HepG2 (cell line): ENCODE measurements around the gene TNFAIP1. TPM values are rescaled to one million over a fixed set of nuclear protein-coding genes. Genes with fewer than 3 reads are reported as not detected.

Source experiments
- CC2D1A ChIP-seq: sonication (generic); formaldehyde crosslinking; IDR thresholded peaks from 2 replicates; pipeline ENCODE4 v1.8.1; 2023; ENCODE audit warnings: mild to moderate bottlenecking, missing genetic modification reagents
- HMGA1 ChIP-seq: sonication (generic); formaldehyde crosslinking; conservative IDR thresholded peaks from 2 replicates; pipeline ENCODE4 v1.4.0; 2020; ENCODE audit warnings: missing genetic modification reagents
- LCORL ChIP-seq, 2 experiments: fragments of 450-650 bp in 1 of 2; sonication (generic) in 1 of 2; formaldehyde crosslinking in 1 of 2; IDR thresholded peaks; 2 replicates each; pipeline versions ENCODE4 v1.5.0 to v1.6.1; 2017 to 2020; ENCODE audit warnings: antibody characterized with exemption in 1 of 2, missing genetic modification reagents in 1 of 2
- MXI1 ChIP-seq: IDR thresholded peaks from 3 replicates; pipeline ENCODE4 v1.6.1; 2012; ENCODE audit warnings: low read depth, low read length, inconsistent platforms, borderline replicate concordance
- PHF20 ChIP-seq: sonication (generic); formaldehyde crosslinking; IDR thresholded peaks from 2 replicates; pipeline ENCODE4 v1.5.0; 2020; ENCODE audit warnings: mild to moderate bottlenecking, missing genetic modification reagents
- SATB2 ChIP-seq: sonication (generic); formaldehyde crosslinking; IDR thresholded peaks from 2 replicates; pipeline ENCODE4 v1.5.0; 2020; ENCODE audit warnings: missing genetic modification reagents
- SNAPC2 ChIP-seq: sonication (generic); formaldehyde crosslinking; IDR thresholded peaks from 2 replicates; pipeline ENCODE4 v1.8.1; 2022; ENCODE audit warnings: mild to moderate bottlenecking, missing genetic modification reagents
- TBX2 ChIP-seq: sonication (generic); formaldehyde crosslinking; IDR thresholded peaks from 2 replicates; pipeline ENCODE4 v1.5.0; 2020; ENCODE audit warnings: missing genetic modification reagents, mild to moderate bottlenecking, borderline replicate concordance
- TSC22D2 ChIP-seq: sonication (generic); formaldehyde crosslinking; IDR thresholded peaks from 2 replicates; pipeline ENCODE4 v1.5.1; 2020; ENCODE audit warnings: missing genetic modification reagents, mild to moderate bottlenecking, borderline replicate concordance
- ZFAT ChIP-seq: sonication (generic); formaldehyde crosslinking; conservative IDR thresholded peaks from 2 replicates; pipeline ENCODE4 v1.8.1; 2023; ENCODE audit warnings: missing genetic modification reagents, inconsistent platforms
- ZFP41 ChIP-seq: sonication (generic); formaldehyde crosslinking; IDR thresholded peaks from 2 replicates; pipeline ENCODE4 v1.4.0; 2020; ENCODE audit warnings: mild to moderate bottlenecking, missing genetic modification reagents, borderline replicate concordance
- ZNF274 ChIP-seq: sonication (generic); formaldehyde crosslinking; IDR thresholded peaks from 2 replicates; pipeline ENCODE4 v1.5.1; 2020; ENCODE audit warnings: mild to moderate bottlenecking, missing genetic modification reagents
- ZNF331 ChIP-seq: sonication (generic); formaldehyde crosslinking; IDR thresholded peaks from 2 replicates; pipeline ENCODE4 v1.4.0; 2020; ENCODE audit warnings: missing genetic modification reagents
- ZNF343 ChIP-seq: sonication (generic); formaldehyde crosslinking; IDR thresholded peaks from 2 replicates; pipeline ENCODE4 v1.4.0; 2020; ENCODE audit warnings: mild to moderate bottlenecking, missing genetic modification reagents
- ZNF670 ChIP-seq: sonication (generic); formaldehyde crosslinking; IDR thresholded peaks from 2 replicates; pipeline ENCODE4 v1.8.0; 2022; ENCODE audit warnings: mild to moderate bottlenecking, missing genetic modification reagents, borderline replicate concordance
- ZNF773 ChIP-seq: sonication (generic); formaldehyde crosslinking; IDR thresholded peaks from 2 replicates; pipeline ENCODE4 v1.4.0; 2020; ENCODE audit warnings: missing genetic modification reagents, borderline replicate concordance
- ZNF782 ChIP-seq: sonication (generic); formaldehyde crosslinking; IDR thresholded peaks from 2 replicates; pipeline ENCODE4 v1.4.0; 2020; ENCODE audit warnings: missing genetic modification reagents, mild to moderate bottlenecking, borderline replicate concordance
- polyA plus RNA-seq, 8 experiments: library from polyadenylated mRNA; depleted of rRNA in 3 of 8; stranded (reverse) in 7 of 8; unstranded in 1 of 8; fragments of >200 nt; fragmentation: Illumina TruSeq in 4 of 8; extraction: Trizol in 4 of 8; gene quantifications; 2 replicates each; pipeline versions ENCODE4 v1.2.1 to v1.2.3, GENCODE V29; 2011 to 2016; ENCODE audit warnings: low read depth in 4 of 8, missing spikeins in 1 of 8, mixed read lengths in 1 of 8; ENCODE audit not compliant: insufficient read depth in 1 of 8
- total RNA-seq, 5 experiments: library from RNA; depleted of rRNA; stranded (reverse); fragments of >200 nt; fragmentation: Illumina TruSeq; extraction: Trizol; gene quantifications; 2 replicates each; pipeline ENCODE4 v1.2.3, GENCODE V29; 2016; ENCODE audit warnings: low read depth in 1 of 5
- TF ChIP-seq, protein P1 (sequence below): sonication (generic); formaldehyde crosslinking; IDR thresholded peaks from 2 replicates; pipeline ENCODE4 v1.4.0; 2020; ENCODE audit warnings: missing genetic modification reagents
- TF ChIP-seq, protein P2 (sequence below): sonication (generic); formaldehyde crosslinking; conservative IDR thresholded peaks from 2 replicates; pipeline ENCODE4 v1.4.0; 2020; ENCODE audit warnings: missing genetic modification reagents
- TF ChIP-seq, protein P3 (sequence below): sonication (generic); formaldehyde crosslinking; IDR thresholded peaks from 2 replicates; pipeline ENCODE4 v1.4.0; 2020; ENCODE audit warnings: missing genetic modification reagents, borderline replicate concordance

Gene TNFAIP1
- total and polyA plus RNA-seq, 2 of the 13 experiments (the other 11 are each of a cell fraction or from before 2014, with no cell fraction given): 17.5 to 40.6 TPM

DNA sequence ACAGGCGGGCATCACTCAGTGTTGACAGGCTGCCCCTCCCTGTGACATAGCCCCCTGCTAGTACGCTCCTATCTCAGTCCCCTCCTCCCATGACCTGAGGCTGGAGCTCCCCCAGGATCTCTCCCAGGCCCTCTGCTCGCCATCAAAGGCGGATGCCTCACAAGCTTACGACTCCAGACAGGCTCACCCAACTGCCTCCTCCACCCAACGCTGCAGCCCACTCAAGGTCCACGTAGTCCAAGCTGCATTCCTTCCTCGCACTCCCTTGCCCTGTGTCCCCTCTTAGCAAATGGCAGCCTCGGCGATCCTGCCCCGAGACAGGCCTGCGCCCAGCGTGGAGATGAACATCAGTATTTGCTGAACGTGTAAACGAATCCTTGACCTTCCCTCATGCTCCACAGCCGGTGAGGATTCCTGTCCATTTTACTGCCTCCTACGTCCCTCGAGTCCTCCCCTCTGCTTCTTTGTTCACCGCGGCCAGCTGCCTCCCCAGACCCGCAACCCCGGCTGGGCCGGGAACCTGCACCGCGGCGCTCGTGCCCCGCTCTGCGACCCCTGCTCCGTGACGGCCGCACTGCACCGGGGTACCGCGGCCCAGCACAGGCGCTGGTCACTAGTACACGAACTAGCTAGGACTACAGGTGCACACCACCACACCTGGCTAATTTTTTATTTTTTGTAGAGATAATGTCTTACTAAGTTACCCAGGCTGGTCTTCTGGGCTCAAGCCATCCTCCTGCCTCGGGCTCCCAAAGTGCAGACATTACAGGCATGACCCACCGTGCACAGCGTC lies 17.4 kb upstream of the TNFAIP1 start (continued):
- TF ChIP-seq, protein P1, sequence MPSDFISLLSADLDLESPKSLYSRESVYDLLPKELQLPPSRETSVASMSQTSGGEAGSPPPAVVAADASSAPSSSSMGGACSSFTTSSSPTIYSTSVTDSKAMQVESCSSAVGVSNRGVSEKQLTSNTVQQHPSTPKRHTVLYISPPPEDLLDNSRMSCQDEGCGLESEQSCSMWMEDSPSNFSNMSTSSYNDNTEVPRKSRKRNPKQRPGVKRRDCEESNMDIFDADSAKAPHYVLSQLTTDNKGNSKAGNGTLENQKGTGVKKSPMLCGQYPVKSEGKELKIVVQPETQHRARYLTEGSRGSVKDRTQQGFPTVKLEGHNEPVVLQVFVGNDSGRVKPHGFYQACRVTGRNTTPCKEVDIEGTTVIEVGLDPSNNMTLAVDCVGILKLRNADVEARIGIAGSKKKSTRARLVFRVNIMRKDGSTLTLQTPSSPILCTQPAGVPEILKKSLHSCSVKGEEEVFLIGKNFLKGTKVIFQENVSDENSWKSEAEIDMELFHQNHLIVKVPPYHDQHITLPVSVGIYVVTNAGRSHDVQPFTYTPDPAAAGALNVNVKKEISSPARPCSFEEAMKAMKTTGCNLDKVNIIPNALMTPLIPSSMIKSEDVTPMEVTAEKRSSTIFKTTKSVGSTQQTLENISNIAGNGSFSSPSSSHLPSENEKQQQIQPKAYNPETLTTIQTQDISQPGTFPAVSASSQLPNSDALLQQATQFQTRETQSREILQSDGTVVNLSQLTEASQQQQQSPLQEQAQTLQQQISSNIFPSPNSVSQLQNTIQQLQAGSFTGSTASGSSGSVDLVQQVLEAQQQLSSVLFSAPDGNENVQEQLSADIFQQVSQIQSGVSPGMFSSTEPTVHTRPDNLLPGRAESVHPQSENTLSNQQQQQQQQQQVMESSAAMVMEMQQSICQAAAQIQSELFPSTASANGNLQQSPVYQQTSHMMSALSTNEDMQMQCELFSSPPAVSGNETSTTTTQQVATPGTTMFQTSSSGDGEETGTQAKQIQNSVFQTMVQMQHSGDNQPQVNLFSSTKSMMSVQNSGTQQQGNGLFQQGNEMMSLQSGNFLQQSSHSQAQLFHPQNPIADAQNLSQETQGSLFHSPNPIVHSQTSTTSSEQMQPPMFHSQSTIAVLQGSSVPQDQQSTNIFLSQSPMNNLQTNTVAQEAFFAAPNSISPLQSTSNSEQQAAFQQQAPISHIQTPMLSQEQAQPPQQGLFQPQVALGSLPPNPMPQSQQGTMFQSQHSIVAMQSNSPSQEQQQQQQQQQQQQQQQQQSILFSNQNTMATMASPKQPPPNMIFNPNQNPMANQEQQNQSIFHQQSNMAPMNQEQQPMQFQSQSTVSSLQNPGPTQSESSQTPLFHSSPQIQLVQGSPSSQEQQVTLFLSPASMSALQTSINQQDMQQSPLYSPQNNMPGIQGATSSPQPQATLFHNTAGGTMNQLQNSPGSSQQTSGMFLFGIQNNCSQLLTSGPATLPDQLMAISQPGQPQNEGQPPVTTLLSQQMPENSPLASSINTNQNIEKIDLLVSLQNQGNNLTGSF (CRISPR knock-in tag): no peak
- TF ChIP-seq MXI1: no peak
- TF ChIP-seq ZNF670 (CRISPR knock-in tag): no peak
- no peak for TF ChIP-seq ZNF331 (CRISPR knock-in tag)
- no peak for TF ChIP-seq SATB2
- TF ChIP-seq SNAPC2: no peak
- 0 out of 2 replicates have a peak, but pooled peaks have one; percentile 1 for TF ChIP-seq TSC22D2 (CRISPR knock-in tag)
- TF ChIP-seq, protein P2, sequence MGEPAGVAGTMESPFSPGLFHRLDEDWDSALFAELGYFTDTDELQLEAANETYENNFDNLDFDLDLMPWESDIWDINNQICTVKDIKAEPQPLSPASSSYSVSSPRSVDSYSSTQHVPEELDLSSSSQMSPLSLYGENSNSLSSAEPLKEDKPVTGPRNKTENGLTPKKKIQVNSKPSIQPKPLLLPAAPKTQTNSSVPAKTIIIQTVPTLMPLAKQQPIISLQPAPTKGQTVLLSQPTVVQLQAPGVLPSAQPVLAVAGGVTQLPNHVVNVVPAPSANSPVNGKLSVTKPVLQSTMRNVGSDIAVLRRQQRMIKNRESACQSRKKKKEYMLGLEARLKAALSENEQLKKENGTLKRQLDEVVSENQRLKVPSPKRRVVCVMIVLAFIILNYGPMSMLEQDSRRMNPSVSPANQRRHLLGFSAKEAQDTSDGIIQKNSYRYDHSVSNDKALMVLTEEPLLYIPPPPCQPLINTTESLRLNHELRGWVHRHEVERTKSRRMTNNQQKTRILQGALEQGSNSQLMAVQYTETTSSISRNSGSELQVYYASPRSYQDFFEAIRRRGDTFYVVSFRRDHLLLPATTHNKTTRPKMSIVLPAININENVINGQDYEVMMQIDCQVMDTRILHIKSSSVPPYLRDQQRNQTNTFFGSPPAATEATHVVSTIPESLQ (CRISPR knock-in tag): no peak
- no peak for TF ChIP-seq TBX2
- TF ChIP-seq ZNF274 (CRISPR knock-in tag): 0 out of 2 replicates have a peak, but pooled peaks have one; percentile 41
- TF ChIP-seq PHF20: no peak
- no peak for TF ChIP-seq LCORL (IDR thresholded peaks at IDR 0.05)
- TF ChIP-seq LCORL (CRISPR knock-in tag; IDR thresholded peaks at IDR 0.05): peak; percentile 28
- peak; percentile 9; the same call in 1 of the 2 replicates for TF ChIP-seq ZNF343
- no peak for TF ChIP-seq HMGA1 (CRISPR knock-in tag)
- no peak for TF ChIP-seq ZFAT
- TF ChIP-seq CC2D1A: no peak
- TF ChIP-seq ZNF773 (CRISPR knock-in tag): no peak
- no peak for TF ChIP-seq ZNF782 (CRISPR knock-in tag)
- TF ChIP-seq ZFP41 (CRISPR knock-in tag): no peak
- TF ChIP-seq, protein P3, sequence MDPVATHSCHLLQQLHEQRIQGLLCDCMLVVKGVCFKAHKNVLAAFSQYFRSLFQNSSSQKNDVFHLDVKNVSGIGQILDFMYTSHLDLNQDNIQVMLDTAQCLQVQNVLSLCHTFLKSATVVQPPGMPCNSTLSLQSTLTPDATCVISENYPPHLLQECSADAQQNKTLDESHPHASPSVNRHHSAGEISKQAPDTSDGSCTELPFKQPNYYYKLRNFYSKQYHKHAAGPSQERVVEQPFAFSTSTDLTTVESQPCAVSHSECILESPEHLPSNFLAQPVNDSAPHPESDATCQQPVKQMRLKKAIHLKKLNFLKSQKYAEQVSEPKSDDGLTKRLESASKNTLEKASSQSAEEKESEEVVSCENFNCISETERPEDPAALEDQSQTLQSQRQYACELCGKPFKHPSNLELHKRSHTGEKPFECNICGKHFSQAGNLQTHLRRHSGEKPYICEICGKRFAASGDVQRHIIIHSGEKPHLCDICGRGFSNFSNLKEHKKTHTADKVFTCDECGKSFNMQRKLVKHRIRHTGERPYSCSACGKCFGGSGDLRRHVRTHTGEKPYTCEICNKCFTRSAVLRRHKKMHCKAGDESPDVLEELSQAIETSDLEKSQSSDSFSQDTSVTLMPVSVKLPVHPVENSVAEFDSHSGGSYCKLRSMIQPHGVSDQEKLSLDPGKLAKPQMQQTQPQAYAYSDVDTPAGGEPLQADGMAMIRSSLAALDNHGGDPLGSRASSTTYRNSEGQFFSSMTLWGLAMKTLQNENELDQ (CRISPR knock-in tag): no peak
